Peyer's patch (tissue), 4 donors: Measurements from ENCODE around the gene MICAL3. TPM values are rescaled to one million over a fixed set of nuclear protein-coding genes. Genes with fewer than 3 reads are reported as not detected.

ENCODE experiments used
- DNase-seq, 3 donors: peaks; one replicate each; pipeline ENCODE4 v3.0.0-alpha.2; 2017 to 2019
- H3K27ac ChIP-seq, 4 donors: fragments of 200-600 bp; sonication (generic); one replicate each; pipeline ENCODE4 v1.5.1; 2016 to 2019
- H3K27me3 ChIP-seq, 2 donors: fragments of 200-600 bp; sonication (generic); one replicate each; pipeline ENCODE4 v1.5.1; 2019
- H3K36me3 ChIP-seq, 3 donors: fragments of 200-600 bp; sonication (generic); one replicate each; pipeline ENCODE4 v1.5.1; 2016 to 2019
- H3K4me1 ChIP-seq, 4 donors: fragments of 200-600 bp; sonication (generic); one replicate each; pipeline ENCODE4 v1.5.1; 2016 to 2019
- H3K4me3 ChIP-seq, 4 donors: fragments of 200-600 bp; sonication (generic); 1 replicate in 3 of 4; 2 replicates in 1 of 4; pipeline ENCODE4 v1.5.1; 2016 to 2019; ENCODE audit warnings: mild to moderate bottlenecking in 1 of 4
- H3K9me3 ChIP-seq, 4 donors: fragments of 200-600 bp; sonication (generic); one replicate each; pipeline ENCODE4 v1.5.1; 2016 to 2019; ENCODE audit warnings: mild to moderate bottlenecking in 1 of 4
- CTCF ChIP-seq, 6 experiments: fragments of 450-650 bp in 4 of 6; fragments of 200-600 bp in 2 of 6; sonication (generic) in 1 of 6; IDR thresholded peaks; one replicate each; pipeline ENCODE4 v1.5.1; 2017 to 2019; ENCODE audit warnings: antibody characterized with exemption in 6 of 6, mild to moderate bottlenecking in 3 of 6, moderate library complexity in 1 of 6
- POLR2A ChIP-seq, 2 donors: fragments of 450-650 bp; IDR thresholded peaks; one replicate each; pipeline ENCODE4 v1.5.1; 2017; ENCODE audit warnings: antibody characterized with exemption in 2 of 2, mild to moderate bottlenecking in 2 of 2, moderate library complexity in 2 of 2
- total RNA-seq, 4 donors: library from RNA; depleted of rRNA; stranded (reverse); fragments of >200 nt; gene quantifications; one replicate each; pipeline ENCODE4 v1.1.0, GENCODE V29; 2016

Gene MICAL3
- total RNA-seq, 4 donors from 2014 or later: 68.5 to 99.1 (median 88.7) TPM

GRCh38 chr22:17785185-17786184 is 238.9 kb downstream of the MICAL3 start:
- Histone ChIP-seq H3K4me1 (peaks cover 9 to 37% (median 13%) of the 10 kb centered on the region in 4 donors), H3K9me3 (no peaks in the 10 kb centered on the region), H3K36me3 (peaks cover 0 to 21% (median 0%) of the 10 kb centered on the region in 3 donors), H3K27ac (peak overlapping the region in 2 of 4 donors; percentile 55 to 82), H3K27me3 (no peaks in the 10 kb centered on the region), H3K4me3 (no peak overlapping the region)
- peak in 5 of 6 experiments; percentile 68 to 76 (median 74) for TF ChIP-seq CTCF (IDR thresholded peaks at IDR 0.05)
- TF ChIP-seq POLR2A (IDR thresholded peaks at IDR 0.05): no peak
- DNase-seq: peak; percentile 79 to 90 (median 88)

- Histone ChIP-seq H3K4me1 (peaks cover 9 to 37% (median 13%) of the 10 kb centered on the region in 4 donors), H3K27ac (no peak overlapping the region), H3K4me3 (no peak overlapping the region), H3K36me3 (peaks cover 0 to 15% (median 0%) of the 10 kb centered on the region in 3 donors), H3K27me3 (no peaks in the 10 kb centered on the region), H3K9me3 (no peaks in the 10 kb centered on the region)
- no peak for DNase-seq
- TF ChIP-seq CTCF (IDR thresholded peaks at IDR 0.05) (no peak), POLR2A (IDR thresholded peaks at IDR 0.05) (no peak)
Observed at GRCh38 chr22:17784776-17785175, 239.6 kb downstream of the MICAL3 start.

- H3K4me3 ChIP-seq: no peak overlapping the region
- H3K4me1 ChIP-seq: peaks cover 9 to 37% (median 13%) of the 10 kb centered on the region in 4 donors
- no peaks in the 10 kb centered on the region for H3K27me3 ChIP-seq
- H3K36me3 ChIP-seq: peaks cover 0 to 12% (median 0%) of the 10 kb centered on the region in 3 donors
- TF ChIP-seq CTCF (IDR thresholded peaks at IDR 0.05) (no peak), POLR2A (IDR thresholded peaks at IDR 0.05) (no peak)
- H3K27ac ChIP-seq: no peak overlapping the region
- no peaks in the 10 kb centered on the region for H3K9me3 ChIP-seq
- DNase-seq: no peak
Observed at GRCh38 chr22:17783773-17784480, 240.4 kb downstream of the MICAL3 start.

GRCh38 chr22:17783312-17783711 is 241.0 kb downstream of the MICAL3 start:
- H3K4me1 ChIP-seq: peaks cover 9 to 37% (median 14%) of the 10 kb centered on the region in 4 donors
- H3K27ac ChIP-seq: no peak overlapping the region
- DNase-seq: no peak
- peaks cover 0 to 6% (median 0%) of the 10 kb centered on the region in 3 donors for H3K36me3 ChIP-seq
- TF ChIP-seq CTCF (IDR thresholded peaks at IDR 0.05) (no peak), POLR2A (IDR thresholded peaks at IDR 0.05) (no peak)
- H3K4me3 ChIP-seq: no peak overlapping the region
- no peaks in the 10 kb centered on the region for H3K27me3 ChIP-seq
- H3K9me3 ChIP-seq: no peaks in the 10 kb centered on the region

GRCh38 chr22:17782621-17783020 is 241.7 kb downstream of the MICAL3 start:
- H3K36me3 ChIP-seq: no peaks in the 10 kb centered on the region
- no peaks in the 10 kb centered on the region for H3K27me3 ChIP-seq
- no peak overlapping the region for H3K4me3 ChIP-seq
- no peak for TF ChIP-seq CTCF (IDR thresholded peaks at IDR 0.05)
- TF ChIP-seq POLR2A (IDR thresholded peaks at IDR 0.05): peak in 1 of 2 donors; percentile 8
- H3K4me1 ChIP-seq: peaks cover 9 to 37% (median 15%) of the 10 kb centered on the region in 4 donors
- H3K9me3 ChIP-seq: no peaks in the 10 kb centered on the region
- H3K27ac ChIP-seq: peak overlapping the region in 2 of 4 donors; percentile 57 to 60
- peak in 1 of 3 donors; percentile 73 for DNase-seq
